Measurements from ENCODE around the gene LBHD2.
"Not testable (repeated sequence)": the region's sequence is repeated elsewhere in the genome, so short reads cannot be mapped to it uniquely, and the experiment has no call there.

The LBHD2 gene

DNA sequence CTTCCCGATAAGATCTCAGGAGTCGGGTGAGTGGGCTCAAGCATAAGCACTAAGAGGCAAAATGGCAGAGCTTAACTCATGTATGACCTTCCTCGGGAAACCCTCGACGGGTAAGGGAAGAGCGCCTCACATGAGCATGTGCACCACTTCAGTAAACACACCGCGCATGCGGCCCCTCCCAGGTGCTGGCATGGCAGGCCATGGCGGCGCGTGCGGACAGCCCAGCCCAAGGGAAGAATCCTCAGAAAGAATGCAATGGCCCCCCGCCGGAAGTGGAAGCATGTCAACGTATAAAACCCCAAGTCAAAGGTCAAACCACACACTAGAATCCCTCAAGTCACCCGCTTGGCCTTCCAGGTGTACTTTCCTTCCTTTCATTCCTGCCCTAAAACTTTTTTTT, 32.6 kb downstream of the LBHD2 start:
- H3K36me3 ChIP-seq (ENCODE audit: control insufficient read depth, insufficient read depth, low read length), result no peaks in the 10 kb centered on the region
- WGBS (ENCODE audit: extremely low coverage, insufficient coverage, low lambda C conversion rate), result no CpG with 5 or more reads among the region's 17 CpGs

DNA sequence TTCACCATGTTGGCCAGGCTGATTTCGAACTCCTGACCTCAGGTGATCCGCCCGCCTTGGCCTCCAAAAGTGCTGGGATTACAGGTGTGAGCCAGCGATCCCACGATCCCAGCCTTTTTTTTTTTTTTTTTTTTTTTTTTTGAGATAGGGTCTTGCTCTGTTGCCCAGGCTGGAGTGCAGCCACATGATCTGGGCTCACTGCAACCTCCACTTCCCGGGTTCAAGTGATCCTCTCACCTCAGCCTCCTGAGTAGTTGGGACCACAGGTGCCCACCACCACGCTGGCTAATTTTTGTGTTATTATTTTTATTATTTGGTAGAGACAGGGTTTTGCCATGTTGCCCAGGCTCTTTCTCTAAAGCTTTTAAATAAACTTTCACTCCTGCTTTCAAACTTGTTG, 33.5 kb downstream of the LBHD2 start:
- H3K9ac ChIP-seq (ENCODE audit: low read length); H2BK5ac ChIP-seq (ENCODE audit: low read length); H3K4ac ChIP-seq (ENCODE audit: low read depth, low read length); H3K4me3 ChIP-seq (ENCODE audit: low read length); H3K18ac ChIP-seq (ENCODE audit: low read length); H3K27me3 ChIP-seq (ENCODE audit: insufficient read depth, low read length, poor library complexity); H3K56ac ChIP-seq (ENCODE audit: low read length); H3K4me1 ChIP-seq (ENCODE audit: control insufficient read depth, low read depth, low read length); H3K79me2 ChIP-seq (ENCODE audit: control insufficient read depth, insufficient read depth, low read length); H4K8ac ChIP-seq (ENCODE audit: low read depth, low read length); H2BK120ac ChIP-seq (ENCODE audit: low read depth, low read length); H3K27ac ChIP-seq (ENCODE audit: low read depth, low read length); H3K36me3 ChIP-seq (ENCODE audit: control insufficient read depth, insufficient read depth, low read length); H2BK15ac ChIP-seq (replicated peaks; ENCODE audit: low read depth); H3K4me2 ChIP-seq (ENCODE audit: low read length); H4K5ac ChIP-seq (ENCODE audit: low read length); H2AK5ac ChIP-seq (ENCODE audit: low read length); DNase-seq; H3K79me1 ChIP-seq (ENCODE audit: low read length); H3K23ac ChIP-seq (ENCODE audit: low read length): not testable (repeated sequence)
- WGBS (ENCODE audit: extremely low coverage, insufficient coverage, low lambda C conversion rate), result no CpG with 5 or more reads among the region's 7 CpGs

More for the DNA sequence above, 32.6 kb downstream of the LBHD2 start:
- H2BK5ac ChIP-seq (ENCODE audit: low read length), result no peak overlapping the region
- H3K4ac ChIP-seq (ENCODE audit: low read depth, low read length), result no peak overlapping the region
- no peak overlapping the region for H3K4me2 ChIP-seq (ENCODE audit: low read length)
- H2AK5ac ChIP-seq (ENCODE audit: low read length), result no peak overlapping the region
- H3K27me3 ChIP-seq (ENCODE audit: insufficient read depth, low read length, poor library complexity), result no peaks in the 10 kb centered on the region
- no peaks in the 10 kb centered on the region for H3K79me1 ChIP-seq (ENCODE audit: low read length)
- no peak overlapping the region for H3K18ac ChIP-seq (ENCODE audit: low read length)
- no peak overlapping the region for H2BK15ac ChIP-seq (replicated peaks; ENCODE audit: low read depth)
- no peak overlapping the region for H3K9ac ChIP-seq (ENCODE audit: low read length)
- no peak for DNase-seq
- H3K23ac ChIP-seq (ENCODE audit: low read length), result no peak overlapping the region
- peaks cover 3% of the 10 kb centered on the region for H3K4me1 ChIP-seq (ENCODE audit: control insufficient read depth, low read depth, low read length)
- H4K5ac ChIP-seq (ENCODE audit: low read length), result no peak overlapping the region
- no peaks in the 10 kb centered on the region for H3K79me2 ChIP-seq (ENCODE audit: control insufficient read depth, insufficient read depth, low read length)
- H3K27ac ChIP-seq (ENCODE audit: low read depth, low read length), result no peak overlapping the region
- no peak overlapping the region for H4K8ac ChIP-seq (ENCODE audit: low read depth, low read length)
- H3K4me3 ChIP-seq (ENCODE audit: low read length), result no peak overlapping the region
- H2BK120ac ChIP-seq (ENCODE audit: low read depth, low read length), result no peak overlapping the region
- no peak overlapping the region for H3K56ac ChIP-seq (ENCODE audit: low read length)

DNA sequence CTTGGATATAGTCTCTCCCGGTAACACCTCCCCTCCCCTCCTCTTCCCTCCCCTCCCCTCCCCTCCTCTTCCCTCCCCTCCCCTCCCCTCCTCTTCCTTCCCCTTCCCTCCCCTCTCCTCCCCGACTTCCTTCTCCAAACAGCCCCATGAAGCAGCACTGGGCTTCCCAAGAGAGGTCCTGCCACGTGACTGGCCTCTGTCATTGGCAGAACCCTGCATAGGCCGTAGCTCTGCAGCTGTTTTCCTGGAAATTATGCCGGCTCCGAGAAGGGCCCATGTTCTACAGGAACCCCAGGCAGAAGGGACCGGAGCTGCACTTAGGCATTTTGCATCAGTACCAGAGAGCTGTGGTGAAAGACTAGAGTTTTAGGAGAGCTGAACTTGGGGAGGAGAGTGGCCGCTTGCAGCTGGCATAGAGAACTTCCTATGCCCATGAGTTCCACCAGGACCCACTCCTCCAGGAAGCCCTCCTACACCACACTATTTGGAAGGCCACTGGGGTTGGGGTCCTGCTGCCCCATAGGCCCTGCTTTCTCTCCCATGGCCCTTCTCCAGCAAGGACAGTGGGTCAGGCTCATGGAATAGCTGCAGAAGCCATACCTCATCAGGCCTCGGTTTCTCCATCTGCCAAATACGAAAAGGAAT, 34.1 kb downstream of the LBHD2 start:
- Histone ChIP-seq H3K27me3 (ENCODE audit: insufficient read depth, low read length, poor library complexity) (no peaks in the 10 kb centered on the region), H3K56ac (ENCODE audit: low read length) (peak overlapping the region; percentile 5), H4K5ac (ENCODE audit: low read length) (no peak overlapping the region), H4K8ac (ENCODE audit: low read depth, low read length) (no peak overlapping the region), H3K9ac (ENCODE audit: low read length) (no peak overlapping the region), H3K4ac (ENCODE audit: low read depth, low read length) (no peak overlapping the region), H3K4me2 (ENCODE audit: low read length) (no peak overlapping the region), H3K36me3 (ENCODE audit: control insufficient read depth, insufficient read depth, low read length) (no peaks in the 10 kb centered on the region), H3K18ac (ENCODE audit: low read length) (no peak overlapping the region), H2BK120ac (ENCODE audit: low read depth, low read length) (no peak overlapping the region), H3K4me3 (ENCODE audit: low read length) (no peak overlapping the region), H3K4me1 (ENCODE audit: control insufficient read depth, low read depth, low read length) (peaks cover 7% of the 10 kb centered on the region), H3K79me1 (ENCODE audit: low read length) (no peaks in the 10 kb centered on the region), H2AK5ac (ENCODE audit: low read length) (no peak overlapping the region), H2BK15ac (replicated peaks; ENCODE audit: low read depth) (no peak overlapping the region), H2BK5ac (ENCODE audit: low read length) (no peak overlapping the region), H3K27ac (ENCODE audit: low read depth, low read length) (no peak overlapping the region), H3K23ac (ENCODE audit: low read length) (no peak overlapping the region), H3K79me2 (ENCODE audit: control insufficient read depth, insufficient read depth, low read length) (no peaks in the 10 kb centered on the region)
- WGBS (ENCODE audit: extremely low coverage, insufficient coverage, low lambda C conversion rate), result no CpG with 5 or more reads among the region's 10 CpGs
- no peak for DNase-seq

DNA sequence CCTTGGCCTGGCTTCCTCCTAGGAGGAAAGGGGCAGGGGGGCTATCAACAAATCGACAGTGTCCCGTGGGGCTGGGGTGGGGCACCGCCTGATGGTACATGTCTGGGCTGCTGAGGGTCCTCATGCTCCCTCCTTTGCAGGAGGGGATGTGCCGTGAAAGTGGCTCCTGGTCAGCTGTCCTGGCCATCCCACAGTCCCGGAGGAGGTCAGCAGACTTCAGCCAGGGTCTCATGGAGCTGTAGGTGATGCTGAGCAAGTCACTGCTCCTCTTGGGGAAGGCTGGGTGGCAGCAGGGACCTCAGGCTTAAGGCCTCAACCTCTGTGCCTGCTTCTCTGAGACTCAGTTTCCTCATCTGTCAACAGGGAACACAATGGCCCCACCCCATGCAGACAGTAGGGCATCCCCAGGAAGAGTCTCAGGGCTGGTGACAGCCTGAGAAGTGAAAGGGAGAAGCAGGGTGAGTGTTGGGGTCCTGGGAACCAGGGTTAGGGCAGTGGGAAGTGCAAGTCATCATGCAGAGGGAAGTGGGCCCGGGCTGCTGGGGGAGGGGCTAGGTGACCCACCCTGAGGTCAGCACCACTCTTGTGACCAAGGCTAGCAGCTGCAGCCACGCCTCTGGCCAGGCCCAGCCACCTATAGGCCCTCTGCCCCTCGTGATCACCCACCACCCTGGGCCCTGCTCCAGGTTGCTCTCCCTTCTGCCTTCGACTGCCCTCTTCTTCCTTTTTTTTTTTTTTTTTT, 34.8 kb downstream of the LBHD2 start:
- Histone ChIP-seq H3K79me1 (ENCODE audit: low read length) (no peaks in the 10 kb centered on the region), H3K36me3 (ENCODE audit: control insufficient read depth, insufficient read depth, low read length) (no peaks in the 10 kb centered on the region), H4K5ac (ENCODE audit: low read length) (no peak overlapping the region), H2BK120ac (ENCODE audit: low read depth, low read length) (no peak overlapping the region), H2BK5ac (ENCODE audit: low read length) (no peak overlapping the region), H3K18ac (ENCODE audit: low read length) (no peak overlapping the region), H3K4me2 (ENCODE audit: low read length) (no peak overlapping the region), H3K56ac (ENCODE audit: low read length) (no peak overlapping the region), H3K23ac (ENCODE audit: low read length) (no peak overlapping the region), H3K9ac (ENCODE audit: low read length) (no peak overlapping the region), H2BK15ac (replicated peaks; ENCODE audit: low read depth) (no peak overlapping the region), H4K8ac (ENCODE audit: low read depth, low read length) (no peak overlapping the region), H2AK5ac (ENCODE audit: low read length) (no peak overlapping the region), H3K27ac (ENCODE audit: low read depth, low read length) (no peak overlapping the region), H3K27me3 (ENCODE audit: insufficient read depth, low read length, poor library complexity) (no peaks in the 10 kb centered on the region), H3K4me1 (ENCODE audit: control insufficient read depth, low read depth, low read length) (peaks cover 7% of the 10 kb centered on the region), H3K79me2 (ENCODE audit: control insufficient read depth, insufficient read depth, low read length) (no peaks in the 10 kb centered on the region), H3K4ac (ENCODE audit: low read depth, low read length) (no peak overlapping the region), H3K4me3 (ENCODE audit: low read length) (no peak overlapping the region)
- DNase-seq, result no peak
- no CpG with 5 or more reads among the region's 9 CpGs for WGBS (ENCODE audit: extremely low coverage, insufficient coverage, low lambda C conversion rate)

DNA sequence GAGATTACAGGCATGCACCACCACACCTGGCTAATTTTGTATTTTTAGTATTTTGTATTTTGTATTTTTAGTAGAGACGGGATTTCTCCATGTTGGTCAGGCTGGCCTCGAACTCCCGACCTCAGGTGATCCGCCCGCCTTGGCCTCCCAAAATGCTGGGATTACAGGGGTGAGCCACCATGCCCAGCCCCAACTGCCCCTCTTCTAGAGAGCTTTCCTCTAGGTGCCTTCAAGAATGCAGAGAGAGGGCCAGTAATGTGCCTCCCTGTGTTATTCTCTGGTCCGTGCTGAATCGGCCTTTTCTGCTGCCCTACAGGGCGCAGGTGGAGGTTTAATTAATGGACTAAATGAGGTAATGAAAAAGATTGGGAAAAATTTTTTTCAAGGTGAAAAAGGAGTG, 35.5 kb downstream of the LBHD2 start:
- not testable (repeated sequence) for H3K18ac ChIP-seq (ENCODE audit: low read length); H3K56ac ChIP-seq (ENCODE audit: low read length); H3K9ac ChIP-seq (ENCODE audit: low read length); H3K4ac ChIP-seq (ENCODE audit: low read depth, low read length); H2BK5ac ChIP-seq (ENCODE audit: low read length); H3K79me1 ChIP-seq (ENCODE audit: low read length); H2BK15ac ChIP-seq (replicated peaks; ENCODE audit: low read depth); H3K23ac ChIP-seq (ENCODE audit: low read length); H3K36me3 ChIP-seq (ENCODE audit: control insufficient read depth, insufficient read depth, low read length); H3K79me2 ChIP-seq (ENCODE audit: control insufficient read depth, insufficient read depth, low read length); H4K5ac ChIP-seq (ENCODE audit: low read length); H3K4me3 ChIP-seq (ENCODE audit: low read length); DNase-seq; H4K8ac ChIP-seq (ENCODE audit: low read depth, low read length); H3K27me3 ChIP-seq (ENCODE audit: insufficient read depth, low read length, poor library complexity); H2BK120ac ChIP-seq (ENCODE audit: low read depth, low read length); H3K27ac ChIP-seq (ENCODE audit: low read depth, low read length); H2AK5ac ChIP-seq (ENCODE audit: low read length); H3K4me2 ChIP-seq (ENCODE audit: low read length)
- no CpG with 5 or more reads among the region's 8 CpGs for WGBS (ENCODE audit: extremely low coverage, insufficient coverage, low lambda C conversion rate)
- peaks cover 10% of the 10 kb centered on the region for H3K4me1 ChIP-seq (ENCODE audit: control insufficient read depth, low read depth, low read length)

Data from mesendoderm (in vitro differentiated cells).